ENCODE results near the gene NME4. TPM values are rescaled to one million over a fixed set of nuclear protein-coding genes. Genes with fewer than 3 reads are reported as not detected.

NME4 gene
- total RNA-seq = 50.5 and 74.5 TPM in 2 replicates

DNA sequence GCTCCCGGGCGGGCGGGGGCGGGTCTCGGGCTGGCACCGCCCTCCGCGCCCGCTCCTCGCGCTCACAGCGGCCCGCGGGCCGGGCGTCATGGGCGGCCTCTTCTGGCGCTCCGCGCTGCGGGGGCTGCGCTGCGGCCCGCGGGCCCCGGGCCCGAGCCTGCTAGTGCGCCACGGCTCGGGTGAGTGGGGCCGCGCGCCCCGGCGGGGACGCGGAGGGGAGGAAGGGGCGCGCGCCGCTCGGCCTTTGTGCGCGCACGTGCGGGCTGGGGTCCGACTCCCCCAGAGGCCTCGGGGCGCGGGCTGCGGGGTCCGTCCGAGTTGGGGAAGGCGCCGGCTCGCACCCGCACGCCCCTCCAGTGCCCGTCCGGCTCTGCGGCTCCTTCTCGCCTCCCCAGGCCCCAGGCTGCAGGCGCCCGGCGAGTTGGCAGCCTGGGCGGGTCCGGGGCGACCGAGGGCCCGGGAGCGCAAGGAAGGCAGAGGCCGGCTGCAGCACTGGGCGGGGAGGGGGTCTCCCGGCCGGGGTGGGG, at the start of gene NME4:
Gene NME4 (plus strand): TSS at position 65 of the 527 bp plus-strand sequence. CDS start 24 bp downstream, at position 89.

DNA sequence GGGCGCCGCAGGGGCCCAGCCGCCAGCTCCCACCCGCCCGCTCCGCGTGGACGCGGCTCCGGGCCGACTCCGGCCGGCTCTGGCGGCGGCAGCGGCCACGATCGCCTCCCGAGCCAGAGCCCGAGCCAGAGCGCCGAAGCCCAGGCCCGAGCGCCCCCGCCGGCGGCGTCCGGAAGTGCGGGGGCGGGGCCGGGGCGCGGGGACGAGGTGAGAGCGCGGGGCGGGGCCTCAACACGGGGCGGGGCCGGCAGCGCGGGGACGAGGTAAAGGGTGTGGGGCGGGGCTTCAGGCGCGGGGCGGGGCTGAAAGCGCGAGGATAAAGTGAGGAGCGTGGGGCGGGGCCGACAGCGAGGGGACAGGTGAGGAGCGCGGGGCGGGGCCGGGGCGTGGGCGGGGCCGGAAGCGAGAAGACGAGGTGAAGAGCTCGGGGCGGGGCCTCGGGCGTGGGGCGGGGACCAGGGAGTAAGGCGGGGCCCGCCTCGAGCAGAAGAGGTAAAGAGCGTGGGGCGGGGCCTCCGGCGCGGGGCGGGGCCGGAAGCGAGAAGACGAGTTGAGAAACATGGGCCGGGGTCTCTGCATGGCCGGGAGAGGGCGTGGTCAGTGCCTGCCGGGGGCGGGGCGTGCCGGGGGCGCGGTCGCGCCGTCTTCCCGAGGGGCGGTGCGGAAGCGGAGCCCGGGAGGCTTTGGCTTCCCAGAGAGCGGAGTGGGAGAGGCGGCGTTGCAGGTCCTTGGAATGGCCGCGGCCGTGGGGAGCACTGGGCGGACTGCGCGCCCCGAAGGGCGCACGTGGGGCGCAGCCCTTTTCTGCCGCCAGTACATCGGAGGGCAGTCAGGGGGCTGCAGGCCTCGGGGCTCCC, 44.2 kb upstream of the NME4 start, which contains the start of gene AXIN1:
Gene AXIN1 (minus strand): TSS at position 177 of the 857 bp plus-strand sequence. CDS start 5,698 bp downstream, outside the sequence.

DNA sequence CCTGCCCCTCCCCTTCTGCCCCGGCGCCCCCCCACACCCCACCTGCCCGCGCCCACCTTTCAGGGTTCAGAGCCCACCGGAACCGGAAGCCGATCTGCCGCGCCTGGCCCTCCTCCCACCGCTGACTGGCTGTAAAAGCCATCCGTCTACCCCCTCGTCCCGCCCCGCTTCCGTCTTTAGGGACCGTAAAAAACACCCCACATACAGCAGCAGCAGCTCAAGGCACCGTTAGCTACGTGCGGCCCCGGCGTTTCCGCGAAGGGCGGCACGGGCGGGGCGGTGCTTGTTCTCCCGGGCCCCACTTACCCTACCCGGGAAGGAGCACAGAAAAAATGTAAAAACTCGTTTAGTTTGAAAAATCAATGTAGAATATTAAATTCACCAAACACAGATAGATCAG, 26.6 kb upstream of the NME4 start, which contains the start of gene MRPL28:
Gene MRPL28 (minus strand): TSS at position 96 of the 400 bp plus-strand sequence. CDS start 320 bp downstream, outside the sequence.

DNA sequence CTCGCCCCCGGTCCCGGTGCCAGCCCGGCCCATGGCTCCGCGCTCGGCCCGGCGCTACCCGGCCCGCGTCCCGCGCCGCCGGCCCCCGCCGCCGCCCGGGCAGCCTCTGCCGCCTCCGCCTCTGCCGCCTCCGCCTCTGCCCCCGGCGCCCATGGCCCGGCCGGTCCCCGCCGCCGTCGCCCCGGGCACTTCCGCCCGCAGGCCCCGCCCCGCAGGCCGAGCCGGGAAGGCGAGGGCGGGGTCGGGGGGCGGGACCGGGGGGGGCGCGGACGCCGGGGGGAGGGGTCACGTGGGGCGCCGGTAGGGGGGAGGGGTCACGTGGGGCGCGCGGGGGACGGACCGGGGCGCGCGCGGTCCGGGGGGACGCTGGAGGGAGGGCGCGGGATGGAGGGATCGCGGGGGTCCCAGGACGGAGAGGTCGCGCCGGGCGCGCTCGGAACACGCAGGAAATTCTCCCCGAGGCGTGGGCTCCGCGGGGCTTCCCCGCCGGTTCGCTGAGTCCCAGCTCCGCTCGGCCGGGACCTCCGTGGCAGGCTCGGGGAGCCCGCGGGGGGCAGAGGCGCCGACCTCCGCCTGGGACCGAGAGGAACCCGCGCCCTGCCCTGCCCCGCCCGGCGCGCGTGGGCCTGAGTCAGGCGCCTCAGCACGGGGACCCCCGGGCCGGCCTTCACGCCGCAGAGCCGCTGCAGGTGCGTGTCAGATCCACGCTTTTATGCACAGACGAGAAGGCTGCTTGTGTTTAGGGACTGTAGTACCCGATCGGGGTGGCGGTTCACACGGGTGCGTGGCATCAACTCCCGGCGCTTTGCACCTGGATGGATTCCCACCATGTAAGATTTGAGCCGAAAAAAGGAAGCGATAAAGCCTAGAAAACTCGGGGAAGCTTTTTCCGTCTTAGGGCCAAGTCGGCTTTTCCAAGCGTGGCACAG, 14.9 kb upstream of the NME4 start, which contains the start of gene PGAP6:
Gene PGAP6 (minus strand): TSS at position 190 of the 929 bp plus-strand sequence. CDS start 157 bp downstream, at position 33.

DNA sequence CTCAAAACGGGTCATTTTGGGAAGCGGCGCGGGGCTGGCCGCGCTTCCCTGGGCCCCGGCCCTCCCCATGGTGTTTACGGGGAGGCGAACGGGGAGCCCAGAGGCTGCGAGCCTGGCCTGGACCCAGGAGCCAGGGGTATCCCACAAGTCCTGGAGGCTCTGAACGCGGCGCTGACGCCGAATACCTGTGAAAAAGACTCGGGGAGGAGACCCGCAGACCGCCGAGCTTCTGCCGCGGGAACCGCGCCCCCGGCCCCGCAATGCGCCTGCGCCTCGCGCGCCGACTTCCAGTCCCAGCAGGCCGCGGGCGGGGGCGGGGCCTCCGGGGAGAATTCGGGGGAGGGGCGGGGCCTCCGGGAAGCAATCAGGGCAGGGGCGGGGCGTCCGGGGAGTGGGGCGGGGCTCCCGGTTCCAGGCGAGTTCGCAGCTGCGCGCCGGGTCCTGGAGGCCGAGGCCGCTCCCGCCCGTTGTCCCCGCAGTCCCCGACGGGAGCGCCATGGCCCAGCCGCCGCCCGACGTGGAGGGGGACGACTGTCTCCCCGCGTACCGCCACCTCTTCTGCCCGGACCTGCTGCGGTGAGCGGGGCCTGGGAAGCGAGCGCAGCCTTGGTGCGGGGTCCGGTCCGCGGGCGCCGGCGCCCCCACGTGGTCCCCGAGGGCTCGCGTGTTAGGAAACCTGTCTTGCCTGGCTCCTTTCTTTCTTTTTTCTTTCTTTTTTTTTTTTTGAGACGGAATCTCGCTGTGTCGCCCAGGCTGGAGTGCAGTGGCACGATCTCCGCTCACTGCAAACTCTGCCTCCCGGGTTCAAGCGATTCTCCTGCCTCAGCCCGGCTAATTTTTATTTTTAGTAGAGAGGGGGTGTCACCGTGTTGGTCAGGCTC, 4.7 kb downstream of the NME4 start, which contains the start of gene DECR2:
Gene DECR2 (plus strand): TSS at position 418 of the 881 bp plus-strand sequence. CDS start 79 bp downstream, at position 497.

DNA sequence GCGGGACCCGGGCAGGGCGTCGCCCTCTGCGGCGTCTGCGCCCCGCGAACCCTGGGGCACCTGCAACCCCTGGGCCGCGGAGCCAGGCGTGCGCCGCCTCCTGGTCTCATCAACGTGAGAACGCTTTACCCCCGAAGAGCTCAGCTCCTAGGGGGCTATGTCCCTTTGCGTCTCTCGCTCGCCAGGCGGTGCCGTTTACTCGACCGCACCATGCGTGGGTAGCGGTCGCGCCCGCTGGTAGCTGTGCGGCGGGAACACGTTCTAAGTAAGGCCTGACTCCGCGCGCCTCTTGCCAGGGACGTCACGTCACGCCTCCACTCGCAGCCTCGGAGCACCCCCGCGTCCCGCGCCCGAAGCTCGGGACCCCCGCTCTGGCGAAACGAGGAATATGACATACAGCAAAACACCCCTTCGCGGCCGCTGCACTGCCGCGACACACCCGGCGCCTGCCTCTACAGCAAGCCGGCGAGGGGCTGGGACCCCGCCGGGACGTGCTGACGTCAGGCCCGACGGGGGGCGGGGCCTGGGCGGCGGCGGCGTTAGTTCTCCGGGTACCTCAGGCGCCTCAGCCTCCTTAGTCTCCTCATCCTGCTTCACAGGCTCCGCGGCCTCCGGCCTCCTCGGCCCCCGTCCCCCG, 28.2 kb downstream of the NME4 start, which contains the start of gene RAB11FIP3:
Gene RAB11FIP3 (plus strand): TSS at position 568 of the 637 bp plus-strand sequence. CDS start 358 bp downstream, outside the sequence.

Other genes with a start within 250 kb of the NME4 start
- not detected in 2 replicates for gene HBZ, start 244.6 kb upstream of the NME4 start, total RNA-seq
- not detected in 2 replicates for gene HBM, start 231.2 kb upstream of the NME4 start, total RNA-seq
- not detected in 2 replicates for gene HBA2, start 224.3 kb upstream of the NME4 start, total RNA-seq
- gene HBA1, start 220.5 kb upstream of the NME4 start, total RNA-seq = not detected in 2 replicates
- gene HBQ1, start 216.7 kb upstream of the NME4 start, total RNA-seq = 0.48 TPM in 1 of 2 replicates, not detected in the other
- 25.4 and 28.4 TPM in 2 replicates for gene LUC7L, start 167.8 kb upstream of the NME4 start, total RNA-seq
- gene FAM234A, start 162.4 kb upstream of the NME4 start, total RNA-seq = 42.7 and 56.9 TPM in 2 replicates
- not detected in 2 replicates for gene RGS11, start 121.3 kb upstream of the NME4 start, total RNA-seq
- gene ARHGDIG, start 116.6 kb upstream of the NME4 start, total RNA-seq = 0.24 TPM in 1 of 2 replicates, not detected in the other
- gene PDIA2, start 114.0 kb upstream of the NME4 start, total RNA-seq = 0.24 TPM in 1 of 2 replicates, not detected in the other
- gene AXIN1, start 44.5 kb upstream of the NME4 start, total RNA-seq = 55.6 and 67.0 TPM in 2 replicates
- 96.9 and 101 TPM in 2 replicates for gene MRPL28, start 26.7 kb upstream of the NME4 start, total RNA-seq
- 53.5 and 73.5 TPM in 2 replicates for gene PGAP6, start 15.2 kb upstream of the NME4 start, total RNA-seq
- gene DECR2, start 4.7 kb downstream of the NME4 start, total RNA-seq = 5.3 and 11.1 TPM in 2 replicates
- 9.2 and 15.2 TPM in 2 replicates for gene RAB11FIP3, start 28.4 kb downstream of the NME4 start, total RNA-seq
- 48.8 and 50.6 TPM in 2 replicates for gene CAPN15, start 130.5 kb downstream of the NME4 start, total RNA-seq
- gene PRR35, start 163.2 kb downstream of the NME4 start, total RNA-seq = not detected in 2 replicates
- under 0.01 TPM in 1 of 2 replicates, not detected in the other for gene NHLRC4, start 169.8 kb downstream of the NME4 start, total RNA-seq
- gene PIGQ, start 172.8 kb downstream of the NME4 start, total RNA-seq = 24.6 and 27.7 TPM in 2 replicates
- gene RAB40C, start 192.9 kb downstream of the NME4 start, total RNA-seq = 15.7 and 19.2 TPM in 2 replicates
- 0.21 and 0.24 TPM in 2 replicates for gene WFIKKN1, start 233.8 kb downstream of the NME4 start, total RNA-seq
- 86.1 and 148 TPM in 2 replicates for gene METTL26, start 239.1 kb downstream of the NME4 start, total RNA-seq
- gene MCRIP2, start 244.6 kb downstream of the NME4 start, total RNA-seq = 55.4 and 57.3 TPM in 2 replicates

Data from tracheal epithelial cell (primary cell).